PC-3 (cell line): ENCODE results near the gene C16orf95.

ENCODE experiments used
- CTCF ChIP-seq: fragments of 300-600 bp; sonication (generic); conservative IDR thresholded peaks from 2 replicates; pipeline ENCODE4 v1.5.1; 2017; ENCODE audit warnings: antibody characterized with exemption, low read depth, mild to moderate bottlenecking, low read length
- EZH2 ChIP-seq: fragments of 300-600 bp; sonication (generic); IDR thresholded peaks from one replicate; pipeline ENCODE4 v1.6.1; 2017; ENCODE audit warnings: antibody characterized with exemption, mild to moderate bottlenecking, low read length; ENCODE audit not compliant: unreplicated experiment

GRCh38 chr16:87279094-87279658 lies 38.0 kb downstream of the C16orf95 start:
- TF ChIP-seq CTCF (no peak), EZH2 (no peak)
